ENCODE data around the gene GPC5. TPM values are rescaled to one million over a fixed set of nuclear protein-coding genes. Genes with fewer than 3 reads are reported as not detected.

The GPC5 gene
- total and polyA plus RNA-seq, 2 of the 13 experiments (the other 11 are each of a cell fraction or from before 2014, with no cell fraction given), result 0.02 to 0.07 TPM

GRCh38 chr13:91529739-91530482, 131.5 kb downstream of the GPC5 start:
- H3K79me2 ChIP-seq (ENCODE audit: insufficient read depth, low read length), result no peaks in the 10 kb centered on the region
- ATAC-seq, result no peak
- no peaks in the 10 kb centered on the region for H3K36me3 ChIP-seq (replicated peaks in 1 of 2; ENCODE audit: control insufficient read depth in 1 of 2, insufficient read depth in 2 of 2, low read length in 2 of 2)
- no peak overlapping the region for H3K27ac ChIP-seq (ENCODE audit: extremely low read length, insufficient read depth, low read length)
- POLR2A ChIA-PET, result no interaction called here
- H3K4me1 ChIP-seq (ENCODE audit: insufficient read depth, low read length), result no peaks in the 10 kb centered on the region
- WGBS (ENCODE audit: low lambda C conversion rate), result 5% methylated on average over 3 of the region's 3 CpGs
- no peaks in the 10 kb centered on the region for H3K9me3 ChIP-seq (ENCODE audit: low read length)
- CTCF ChIA-PET (ENCODE audit: low intra/inter-chr PET ratio, low total read pairs), result no interaction called here
- no peak overlapping the region for H3K4me2 ChIP-seq (ENCODE audit: low read depth, low read length)
- in situ Hi-C loops (cut with HindIII; ENCODE audit: extremely low pct_ligation_motif_present, low pct_unique_long_range_greater_than_20kb) (no loop called here), intact Hi-C loops (cut with micrococcal nuclease; ENCODE audit: unreplicated experiment) (no loop called here)
- FAIRE-seq, result no peak
- no TSS peak for BruUV-seq (replicated peaks)
- DNase-seq (ENCODE audit: low spot score), result no peak
- no peaks in the 10 kb centered on the region for H3K27me3 ChIP-seq (ENCODE audit: control insufficient read depth in 1 of 2, insufficient read depth in 2 of 2, low read length in 2 of 2)
- no peaks in the 10 kb centered on the region for H4K20me1 ChIP-seq (ENCODE audit: insufficient read depth, low read length)
- no peak overlapping the region for H3K9ac ChIP-seq (ENCODE audit: insufficient read depth, low read depth, low read length)
- no peak overlapping the region for H3K4me3 ChIP-seq (replicated peaks in 1 of 3; ENCODE audit: insufficient read depth in 1 of 3, low read depth in 2 of 3, low read length in 3 of 3)
- H2AFZ ChIP-seq (ENCODE audit: low read length), result no peak overlapping the region
- TF ChIP-seq HINFP (CRISPR knock-in tag; IDR thresholded peaks at IDR 0.05; ENCODE audit: low read depth), result no peak
- no peak for TF ChIP-seq ZNF280D (CRISPR knock-in tag; IDR thresholded peaks at IDR 0.05)
- no peak for TF ChIP-seq ZNF609 (CRISPR knock-in tag; IDR thresholded peaks at IDR 0.05; ENCODE audit: borderline replicate concordance)
- TF ChIP-seq NCOA2 (CRISPR knock-in tag; IDR thresholded peaks at IDR 0.05), result no peak
- no peak for TF ChIP-seq ZNF362 (CRISPR knock-in tag; IDR thresholded peaks at IDR 0.05; ENCODE audit: borderline replicate concordance)
- no peak for TF ChIP-seq ZNF224 (CRISPR knock-in tag; IDR thresholded peaks at IDR 0.05)
- no peak for TF ChIP-seq ZNF766 (CRISPR knock-in tag; IDR thresholded peaks at IDR 0.05; ENCODE audit: borderline replicate concordance)
- TF ChIP-seq SIX4 (CRISPR knock-in tag; IDR thresholded peaks at IDR 0.05), result no peak
- no peak for TF ChIP-seq ZBTB8A (CRISPR knock-in tag; IDR thresholded peaks at IDR 0.05; ENCODE audit: borderline replicate concordance, low read depth)
- TF ChIP-seq EED (CRISPR knock-in tag; IDR thresholded peaks at IDR 0.05), result no peak
- TF ChIP-seq JUNB (CRISPR knock-in tag; IDR thresholded peaks at IDR 0.05; ENCODE audit: borderline replicate concordance), result no peak
- TF ChIP-seq ZNF629 (CRISPR knock-in tag; conservative IDR thresholded peaks at IDR 0.05), result no peak
- TF ChIP-seq IKZF4 (CRISPR knock-in tag; IDR thresholded peaks at IDR 0.05; ENCODE audit: borderline replicate concordance, low read depth, not compliant biosample characterization), result no peak

All from HepG2 (cell line).